NCI-H1417 treated with DMSO at 0.1 percent for 48 hours (cell line): ENCODE data around the gene NIPA2.
A peak's percentile ranks its signal among the peaks of the same experiment; 100 is the strongest.

Experiments
- DNase-seq: peaks from one replicate; lab custom pipeline; 2025; lab: John Stamatoyannopoulos, UW

The NIPA2 gene

GRCh38 chr15:22902981-22903380 lies 64.5 kb downstream of the NIPA2 start:
- DNase-seq, result no peak

- DNase-seq, result no peak
Measured at GRCh38 chr15:22903427-22903826, 65.0 kb downstream of the NIPA2 start.

DNA sequence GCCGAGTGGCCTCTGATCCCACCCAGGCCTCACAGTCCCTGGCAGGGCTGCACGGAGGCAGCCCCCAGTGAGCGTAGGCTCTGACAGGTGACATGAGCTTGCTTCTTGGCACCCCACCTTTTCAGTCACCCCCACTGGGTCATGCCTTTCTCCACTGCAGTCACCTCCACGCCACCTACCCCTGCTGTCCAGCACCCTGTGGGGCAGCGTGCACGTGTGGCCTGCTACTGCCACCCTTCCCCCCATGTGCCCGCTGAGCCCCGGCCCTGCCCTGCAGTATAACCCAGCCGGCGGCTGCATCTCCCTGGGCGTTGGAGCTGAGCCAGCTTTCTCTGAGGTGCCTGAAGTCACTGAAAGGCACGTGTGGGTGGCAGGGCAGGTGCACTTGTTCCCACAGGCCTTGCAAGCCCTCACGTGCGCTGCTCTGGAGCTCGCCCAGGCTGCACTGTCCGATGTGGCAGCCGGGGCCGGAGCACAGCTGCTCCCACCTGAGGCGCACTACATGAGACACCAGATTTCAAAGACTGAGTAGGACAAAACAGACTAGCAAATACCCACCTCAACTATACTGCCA lies 65.6 kb downstream of the NIPA2 start:
- DNase-seq, result peak; percentile 59

- no peak for DNase-seq
Measured at GRCh38 chr15:22904736-22905135, 66.3 kb downstream of the NIPA2 start.

DNA sequence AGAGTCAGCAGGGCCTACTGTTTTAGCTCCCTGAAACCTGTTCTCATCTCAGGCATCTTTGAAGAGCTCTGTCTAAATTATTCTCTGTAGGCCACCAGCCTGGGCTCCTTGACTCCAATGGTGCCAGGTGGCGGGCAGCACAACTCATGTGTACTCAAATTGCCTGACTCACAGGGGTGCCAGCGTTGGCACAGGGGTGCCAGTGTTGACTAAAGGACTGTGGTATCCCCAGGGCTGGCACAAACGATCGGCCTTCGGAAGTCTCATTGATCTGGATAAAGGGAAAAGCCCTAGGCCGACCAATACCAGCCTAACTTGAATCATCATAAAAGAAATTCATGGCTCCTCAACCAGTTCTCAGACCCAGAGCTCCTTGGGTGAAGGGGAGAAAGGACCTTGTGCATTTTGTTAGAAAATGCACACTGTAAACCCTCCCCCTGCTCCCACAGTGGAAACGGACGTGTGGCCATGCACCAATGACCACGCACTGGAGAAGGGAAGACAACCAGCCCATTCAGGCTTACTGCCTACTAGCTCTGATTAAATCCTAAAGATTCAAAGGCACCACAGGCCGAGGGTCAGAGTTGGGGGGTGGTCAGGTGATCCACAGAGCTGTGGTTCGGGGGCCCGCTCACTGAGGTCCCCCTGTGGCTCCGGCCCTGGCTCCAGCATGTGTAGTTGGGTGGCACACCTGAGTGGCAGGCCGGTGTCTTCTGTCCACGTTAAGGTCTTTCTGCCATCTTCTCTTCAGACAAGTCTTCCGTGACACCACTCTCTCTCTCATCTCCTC lies 68.9 kb downstream of the NIPA2 start:
- no peak for DNase-seq

DNA sequence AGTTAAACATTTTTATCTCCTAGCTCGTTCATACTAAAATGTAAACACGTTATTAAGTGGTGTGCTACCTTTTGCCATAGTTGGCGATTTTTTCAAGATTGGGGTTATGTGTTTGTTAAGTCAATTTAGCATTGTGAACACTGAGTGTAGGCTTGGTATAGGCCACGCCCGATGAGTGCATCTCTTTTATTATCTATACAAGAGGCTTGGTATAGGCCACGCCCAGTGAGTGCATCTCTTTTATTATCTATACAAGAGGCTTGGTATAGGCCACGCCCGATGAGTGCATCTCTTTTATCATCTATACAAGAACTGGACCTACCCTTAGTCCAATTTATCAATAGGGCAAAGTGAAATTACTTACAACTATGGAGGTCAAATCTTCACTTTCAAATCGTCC lies 70.4 kb downstream of the NIPA2 start:
- no peak for DNase-seq

GRCh38 chr15:22911306-22911705 lies 72.8 kb downstream of the NIPA2 start:
- no peak for DNase-seq

DNA sequence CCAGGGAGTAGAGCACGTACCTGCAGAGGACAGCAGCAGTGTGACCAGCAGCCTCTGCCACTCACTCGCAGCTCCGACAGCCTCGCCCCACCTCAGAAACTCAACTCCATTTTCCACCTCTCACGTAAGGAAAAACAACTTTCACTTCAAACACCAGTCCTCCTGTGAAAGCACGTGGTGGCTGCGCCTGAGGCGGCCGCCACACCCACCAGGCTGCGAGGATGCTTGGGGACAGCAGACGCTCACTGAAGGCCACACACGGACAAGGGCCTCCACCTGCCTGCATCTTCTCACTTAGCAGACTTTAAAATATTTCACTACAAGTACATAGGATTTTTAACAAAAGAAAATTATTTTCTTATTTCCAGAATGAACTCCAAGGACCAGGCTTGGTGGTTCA lies 73.8 kb downstream of the NIPA2 start:
- no peak for DNase-seq

GRCh38 chr15:22913646-22914380 lies 75.3 kb downstream of the NIPA2 start:
- DNase-seq, result no peak

DNA sequence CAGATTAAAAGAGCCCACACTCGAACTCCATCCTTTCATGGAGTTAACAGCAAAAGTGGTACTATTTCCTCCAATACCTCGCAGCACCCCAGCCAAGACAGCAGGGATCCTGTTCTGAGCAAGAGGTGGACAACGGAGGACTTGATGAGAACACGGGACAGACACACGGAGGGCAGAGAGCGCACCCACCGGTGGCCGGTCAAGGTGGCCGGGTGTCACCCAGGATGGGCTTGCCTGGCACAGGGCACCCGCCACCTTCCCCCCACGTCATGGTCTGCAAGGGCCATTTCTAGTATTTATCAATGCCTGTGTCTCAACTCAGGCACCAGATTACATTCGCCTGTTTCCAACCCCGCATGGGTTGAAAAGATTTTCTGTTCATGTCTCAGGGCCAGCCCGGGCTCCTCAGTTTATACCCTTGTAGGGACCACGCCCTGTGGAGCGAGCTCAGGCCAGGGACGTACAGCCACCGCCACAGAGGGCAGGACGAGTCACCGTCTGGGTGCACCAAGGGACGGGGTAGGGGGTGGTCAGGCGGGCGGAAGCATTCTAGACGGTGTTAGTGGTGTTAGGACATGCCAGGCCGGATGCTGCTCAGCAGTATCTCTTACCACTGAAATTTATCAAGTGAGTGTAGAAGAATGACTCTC lies 77.5 kb downstream of the NIPA2 start:
- DNase-seq, result no peak

DNA sequence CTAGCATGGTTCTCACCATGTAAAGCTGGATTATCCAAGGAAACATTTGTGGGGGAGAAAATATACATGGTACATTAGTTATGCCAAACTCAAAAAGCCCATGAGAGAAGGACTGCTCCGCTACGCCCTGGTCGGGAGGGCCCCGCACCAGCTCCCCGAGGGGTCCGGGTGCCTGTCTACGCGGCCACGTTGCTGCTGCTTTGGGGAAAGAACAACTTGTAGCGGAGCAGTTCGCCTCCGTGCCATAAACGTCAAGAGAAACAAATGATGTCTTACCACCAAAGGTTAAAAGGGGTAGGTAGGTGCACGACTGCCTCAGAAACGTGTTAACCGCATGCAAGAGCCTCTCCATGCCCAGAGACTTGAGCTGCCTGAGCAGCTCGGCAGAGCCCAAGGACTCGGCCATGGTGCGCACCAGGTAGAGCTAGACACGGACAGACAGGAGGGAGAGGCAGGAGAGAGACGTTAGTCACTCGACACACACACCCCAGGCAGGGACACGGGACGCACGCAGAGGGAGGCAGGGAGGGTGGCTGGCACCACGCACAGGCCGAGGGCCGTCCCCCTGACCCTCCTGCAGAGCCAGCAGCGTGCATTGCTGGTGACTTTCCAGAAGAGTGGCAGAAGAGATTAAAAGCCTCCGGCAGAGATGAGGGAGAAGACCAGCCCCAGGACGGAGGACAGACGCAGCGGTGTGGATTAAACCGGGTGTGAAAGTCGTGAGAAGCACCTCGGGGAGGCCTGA lies 78.3 kb downstream of the NIPA2 start:
- DNase-seq, result no peak

DNA sequence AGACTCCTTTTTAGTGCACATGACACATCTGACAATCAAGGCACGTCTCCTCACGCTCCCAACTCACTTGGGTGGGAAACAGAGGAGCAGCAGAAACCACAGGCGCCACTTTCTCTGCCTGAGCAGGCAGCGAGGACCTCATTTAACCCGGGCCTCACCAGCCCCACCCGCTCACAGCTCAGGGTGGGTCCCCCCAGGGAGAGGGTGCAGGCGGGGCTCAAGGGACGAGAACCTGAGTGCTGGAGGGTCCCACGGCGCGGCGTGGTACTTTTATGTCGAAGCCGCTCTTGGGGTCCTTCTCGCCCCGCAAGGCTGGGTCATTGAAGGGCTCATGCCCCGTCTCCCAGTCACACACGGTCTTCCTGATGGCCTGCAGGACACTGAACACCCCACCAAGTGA lies 79.1 kb downstream of the NIPA2 start:
- no peak for DNase-seq
